Motor neuron (in vitro differentiated cells): ENCODE data around the gene ADGRG7. TPM values are rescaled to one million over a fixed set of nuclear protein-coding genes. Genes with fewer than 3 reads are reported as not detected.

Source experiments
- ATAC-seq, 8 experiments: fragments of 200-7000 bp; cut with Tn5 transposase; replicated peaks in 6 of 8; 2 replicates each; pipeline ENCODE4 v1.8.0; 2021; ENCODE audit warnings: mild to moderate bottlenecking in 8 of 8, moderate library complexity in 8 of 8
- H3K27ac ChIP-seq, 2 donors: fragments of 250-450 bp; sonication (Bioruptor Pico); 2 replicates each; pipeline ENCODE4 v1.9.0; 2021; ENCODE audit warnings: antibody characterized with exemption in 2 of 2, mild to moderate bottlenecking in 2 of 2, moderate library complexity in 1 of 2
- H3K4me1 ChIP-seq, 2 donors: fragments of 250-450 bp; sonication (Bioruptor Pico); replicated peaks in 1 of 2; 2 replicates each; pipeline ENCODE4 v1.6.1; 2021; ENCODE audit warnings: antibody characterized with exemption in 2 of 2, mild to moderate bottlenecking in 2 of 2, moderate library complexity in 1 of 2
- H3K4me3 ChIP-seq, 5 donors: fragments of 250-450 bp; sonication (Bioruptor Pico); 2 replicates each; pipeline ENCODE4 v1.9.0; 2021; ENCODE audit warnings: antibody characterized with exemption in 5 of 5, mild to moderate bottlenecking in 5 of 5, moderate library complexity in 4 of 5
- WGBS, 10 experiments: fragments of 450-650 bp; shearing (Covaris generic); methylation state at CpG; one replicate each; pipeline ENCODE4 v1.0.0; 2022; 5-methylcytosine and 5-hydroxymethylcytosine counted together
- in situ Hi-C, 9 experiments: fragments of 400-800 bp; cut with MboI; loops; one replicate each; pipeline ENCODE4 v1.15.0; 2021; ENCODE audit warnings: low sequenced_read_pairs in 9 of 9, low pct_unique_long_range_greater_than_20kb in 2 of 9; ENCODE audit not compliant: unreplicated experiment in 9 of 9
- total RNA-seq, 8 experiments: library from RNA; unstranded; fragments of 300-600 nt; gene quantifications; 2 replicates each; pipeline versions ENCODE4 v1.2.3 to v1.2.4, GENCODE V29; 2022

ADGRG7 gene
- under 1 TPM in 1 of 8 experiments, not detected in 7; 0.66 TPM for total RNA-seq

- Histone ChIP-seq H3K4me1 (no peaks in the 10 kb centered on the region), H3K27ac (no peak within 1 kb of the TSS), H3K4me3 (no peak within 1 kb of the TSS)
- 0 to 100% (median 82%) methylated on average over 1 to 2 of the region's 2 CpGs; no CpG with 5 or more reads in 2 of the 10 experiments for WGBS, 10 experiments
- ATAC-seq: no peak
- in situ Hi-C loops: no loop called here
These were observed at the start of gene ADGRG7 for GRCh38 chr3:100609305-100609704. ADGRG7 (plus strand) TSS chr3:100609601; CDS start chr3:100609857, 256 bp downstream.

GRCh38 chr3:100560426-100560825, 49.0 kb upstream of the ADGRG7 start:
- Histone ChIP-seq H3K4me3 (no peak overlapping the region), H3K27ac (no peak overlapping the region), H3K4me1 (peaks cover 0 to 3% of the 10 kb centered on the region in 2 donors)
- no peak for ATAC-seq
- in situ Hi-C loops: no loop called here
- 75 to 100% (median 95%) methylated on average over 1 to 4 of the region's 4 CpGs for WGBS, 10 experiments

- Histone ChIP-seq H3K4me1 (peaks cover 0 to 3% of the 10 kb centered on the region in 2 donors), H3K4me3 (no peak overlapping the region), H3K27ac (no peak overlapping the region)
- 13 to 80% (median 50%) methylated on average over 1 to 7 of the region's 7 CpGs for WGBS, 10 experiments
- in situ Hi-C loops: no loop called here
- ATAC-seq: peak in 2 of 8 experiments; percentile 61 to 65
These were observed 47.8 kb upstream of the ADGRG7 start for GRCh38 chr3:100561459-100562158.

GRCh38 chr3:100562224-100562857, 47.1 kb upstream of the ADGRG7 start:
- no peak for ATAC-seq
- H3K27ac ChIP-seq: no peak overlapping the region
- in situ Hi-C loops: no loop called here
- H3K4me3 ChIP-seq: no peak overlapping the region
- H3K4me1 ChIP-seq: peaks cover 0 to 3% of the 10 kb centered on the region in 2 donors
- WGBS, 10 experiments: 19 to 97% (median 67%) methylated on average over 1 to 4 of the region's 4 CpGs

- Histone ChIP-seq H3K27ac (no peak overlapping the region), H3K4me1 (peaks cover 0 to 3% of the 10 kb centered on the region in 2 donors), H3K4me3 (no peak overlapping the region)
- ATAC-seq: no peak
- 80 to 100% (median 93%) methylated on average over 1 of the region's 1 CpG; no CpG with 5 or more reads in 4 of the 10 experiments for WGBS, 10 experiments
- in situ Hi-C loops: no loop called here
These were observed 46.2 kb upstream of the ADGRG7 start for GRCh38 chr3:100563228-100563627.

GRCh38 chr3:100563652-100564211, 45.7 kb upstream of the ADGRG7 start:
- peak in 2 of 8 experiments; percentile 84 to 92 for ATAC-seq
- in situ Hi-C loops: no loop called here
- H3K4me1 ChIP-seq: peaks cover 0 to 3% of the 10 kb centered on the region in 2 donors
- WGBS, 10 experiments: 0 to 100% (median 94%) methylated on average over 1 to 2 of the region's 2 CpGs; no CpG with 5 or more reads in 2 of the 10 experiments
- H3K4me3 ChIP-seq: no peak overlapping the region
- H3K27ac ChIP-seq: no peak overlapping the region

- H3K4me1 ChIP-seq: no peaks in the 10 kb centered on the region
- H3K4me3 ChIP-seq: no peak overlapping the region
- 0 to 100% (median 76%) methylated on average over 1 to 2 of the region's 2 CpGs; no CpG with 5 or more reads in 2 of the 10 experiments for WGBS, 10 experiments
- ATAC-seq: no peak
- in situ Hi-C loops: no loop called here
- H3K27ac ChIP-seq: no peak overlapping the region
These were observed 38.6 kb upstream of the ADGRG7 start for GRCh38 chr3:100570811-100571210.

- Histone ChIP-seq H3K27ac (no peak overlapping the region), H3K4me3 (no peak overlapping the region), H3K4me1 (no peaks in the 10 kb centered on the region)
- no peak for ATAC-seq
- in situ Hi-C loops: no loop called here
- WGBS, 10 experiments: 94 to 100% (median 100%) methylated on average over 2 to 3 of the region's 3 CpGs; no CpG with 5 or more reads in 5 of the 10 experiments
These were observed 34.9 kb upstream of the ADGRG7 start for GRCh38 chr3:100574536-100574935.

GRCh38 chr3:100575704-100576103, 33.7 kb upstream of the ADGRG7 start:
- Histone ChIP-seq H3K27ac (no peak overlapping the region), H3K4me3 (no peak overlapping the region), H3K4me1 (no peaks in the 10 kb centered on the region)
- WGBS, 10 experiments: 90 to 100% (median 100%) methylated on average over 1 to 4 of the region's 6 CpGs; no CpG with 5 or more reads in 4 of the 10 experiments
- no peak for ATAC-seq
- in situ Hi-C loops: loop anchor here in 3 of 9 experiments (25.0 kb wide), 2 partner anchors 113 to 738 kb away; no protein-coding TSS in a partner anchor

- Histone ChIP-seq H3K27ac (no peak overlapping the region), H3K4me3 (no peak overlapping the region), H3K4me1 (no peaks in the 10 kb centered on the region)
- WGBS, 10 experiments: 11 to 86% (median 36%) methylated on average over 1 of the region's 1 CpG; no CpG with 5 or more reads in 3 of the 10 experiments
- in situ Hi-C loops: loop anchor here in 3 of 9 experiments (25.0 kb wide), 2 partner anchors 115 to 740 kb away; no protein-coding TSS in a partner anchor
- no peak for ATAC-seq
These were observed 31.9 kb upstream of the ADGRG7 start for GRCh38 chr3:100577382-100578008.

- Histone ChIP-seq H3K4me1 (no peaks in the 10 kb centered on the region), H3K4me3 (no peak overlapping the region), H3K27ac (no peak overlapping the region)
- in situ Hi-C loops: loop anchor here in 3 of 9 experiments (25.0 kb wide), 2 partner anchors 116 to 741 kb away; no protein-coding TSS in a partner anchor
- ATAC-seq: no peak
These were observed 30.8 kb upstream of the ADGRG7 start for GRCh38 chr3:100578646-100579045.

GRCh38 chr3:100580147-100580546, 29.3 kb upstream of the ADGRG7 start:
- no peak for ATAC-seq

More at GRCh38 chr3:100580147-100580546, 29.3 kb upstream of the ADGRG7 start:
- Histone ChIP-seq H3K4me3 (no peak overlapping the region), H3K27ac (no peak overlapping the region), H3K4me1 (no peaks in the 10 kb centered on the region)
- in situ Hi-C loops: loop anchor here in 3 of 9 experiments (25.0 kb wide), 2 partner anchors 118 to 743 kb away; no protein-coding TSS in a partner anchor
- 7 to 96% (median 75%) methylated on average over 2 of the region's 2 CpGs; no CpG with 5 or more reads in 2 of the 10 experiments for WGBS, 10 experiments
